8988T (cell line): ENCODE results near the gene CENPP.
"Not testable (repeated sequence)": the region's sequence is repeated elsewhere in the genome, so short reads cannot be mapped to it uniquely, and the experiment has no call there.

Experiments used
- DNase-seq: peaks from one replicate; pipeline ENCODE4 v3.0.0; 2011

CENPP gene

GRCh38 chr9:92619601-92620300 is 294.0 kb downstream of the CENPP start:
- no peak for DNase-seq

GRCh38 chr9:92620845-92621244 is 295.1 kb downstream of the CENPP start:
- DNase-seq = no peak

- not testable (repeated sequence) for DNase-seq
Measured at GRCh38 chr9:92623936-92624335, 298.2 kb downstream of the CENPP start.

GRCh38 chr9:92626484-92626883 is 300.7 kb downstream of the CENPP start:
- no peak for DNase-seq

GRCh38 chr9:92627651-92628050 is 301.9 kb downstream of the CENPP start:
- DNase-seq = no peak

- no peak for DNase-seq
Measured at GRCh38 chr9:92631452-92632343, 305.9 kb downstream of the CENPP start.

GRCh38 chr9:92632641-92633040 is 306.9 kb downstream of the CENPP start:
- DNase-seq = no peak

GRCh38 chr9:92633614-92634278 is 308.0 kb downstream of the CENPP start:
- DNase-seq = no peak

- DNase-seq = peak; percentile 77
Measured at GRCh38 chr9:92634712-92635605, 309.2 kb downstream of the CENPP start.

- no peak for DNase-seq
Measured at GRCh38 chr9:92635760-92636159, 310.0 kb downstream of the CENPP start.

- DNase-seq = no peak
Measured at GRCh38 chr9:92636627-92637026, 310.9 kb downstream of the CENPP start.

GRCh38 chr9:92637326-92637725 is 311.6 kb downstream of the CENPP start:
- no peak for DNase-seq

- no peak for DNase-seq
Measured at GRCh38 chr9:92637886-92638620, 312.3 kb downstream of the CENPP start.

- DNase-seq = no peak
Measured at GRCh38 chr9:92638621-92639101, 312.9 kb downstream of the CENPP start.

- DNase-seq = no peak
Measured at GRCh38 chr9:92639124-92639523, 313.4 kb downstream of the CENPP start.

- no peak for DNase-seq
Measured at GRCh38 chr9:92639791-92640271, 314.1 kb downstream of the CENPP start.

GRCh38 chr9:92640398-92641091 is 314.8 kb downstream of the CENPP start:
- DNase-seq = no peak

- DNase-seq = no peak
Measured at GRCh38 chr9:92641092-92641809, 315.5 kb downstream of the CENPP start.

- no peak for DNase-seq
Measured at GRCh38 chr9:92642041-92642451, 316.3 kb downstream of the CENPP start.

GRCh38 chr9:92642564-92642963 is 316.8 kb downstream of the CENPP start:
- DNase-seq = no peak
